ENCODE measurements around the gene JUN. TPM values are rescaled to one million over a fixed set of nuclear protein-coding genes. Genes with fewer than 3 reads are reported as not detected.

JUN gene
- total RNA-seq, 1 donor from 2014 or later = 515 TPM

DNA sequence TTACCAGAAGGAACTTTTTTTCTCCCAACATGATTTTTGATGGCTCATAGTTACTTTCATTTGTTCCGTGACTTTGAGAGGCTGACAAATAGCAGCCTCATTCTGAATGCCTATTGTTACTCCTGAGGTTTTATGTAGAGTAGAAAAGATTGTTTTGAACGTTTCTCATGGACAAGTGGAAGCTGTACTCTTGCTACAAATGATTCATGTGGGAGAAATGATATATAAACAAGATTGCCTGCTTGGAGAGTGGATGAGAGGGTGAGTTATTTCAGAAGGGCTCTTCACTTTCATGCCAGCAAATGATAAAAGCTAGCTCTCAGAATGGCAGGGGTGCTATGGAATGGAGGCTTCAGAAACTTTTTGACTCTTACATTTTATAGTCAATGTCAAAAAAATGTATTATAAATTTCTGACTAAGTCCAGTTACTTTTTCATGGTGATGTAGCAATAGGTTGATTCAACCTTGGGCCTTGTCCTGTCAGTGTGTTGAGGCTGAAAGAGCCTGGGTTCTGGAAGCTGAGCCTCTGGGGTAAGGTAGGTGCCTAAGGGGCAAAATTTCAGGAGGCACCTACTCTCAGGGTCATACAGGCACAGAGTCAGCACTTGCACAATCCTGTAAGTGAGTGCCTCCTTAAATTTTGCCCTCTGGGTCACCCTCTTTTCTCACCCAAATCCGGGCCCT lies 19.4 kb downstream of the JUN start:
- DNase-seq (ENCODE audit: low spot score) = no peak

DNA sequence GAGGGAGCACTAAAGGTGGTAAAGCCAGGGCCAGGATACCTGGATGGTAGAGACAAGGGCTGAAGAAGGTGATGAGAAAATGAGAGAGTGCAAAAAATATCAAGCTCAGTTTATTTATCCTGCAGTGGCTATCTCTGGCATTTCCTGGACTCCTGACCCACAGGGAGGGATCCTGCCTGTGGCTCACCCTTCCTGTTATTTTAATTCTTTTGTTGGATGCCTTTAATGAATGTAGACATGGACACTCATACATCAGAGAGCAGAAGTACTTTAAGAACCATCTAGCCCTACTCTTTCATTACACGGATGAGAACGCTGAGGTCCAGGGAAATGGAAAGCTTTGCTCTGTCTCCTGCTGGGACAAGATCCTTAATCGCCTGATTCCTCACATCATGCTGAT lies 20.6 kb downstream of the JUN start:
- DNase-seq (ENCODE audit: low spot score) = no peak

DNA sequence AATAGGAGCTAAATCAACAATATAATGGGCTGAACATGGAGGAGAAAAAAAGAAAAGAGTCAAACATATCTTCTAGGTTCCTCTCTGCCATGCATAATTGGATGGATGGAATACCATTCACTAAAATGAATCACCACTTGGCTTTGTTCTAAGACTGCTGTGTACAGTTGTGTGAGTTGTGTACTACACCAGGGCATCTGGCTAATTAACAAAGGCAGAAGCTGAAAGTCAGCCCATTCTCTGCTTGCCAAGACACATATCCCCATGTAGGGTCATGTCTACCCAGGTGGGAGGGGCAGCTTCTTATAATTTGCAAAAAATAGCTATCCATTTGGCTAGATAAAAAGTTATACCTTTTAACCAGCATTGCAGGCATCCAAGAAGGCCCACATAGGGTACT lies 21.0 kb downstream of the JUN start:
- no peak for DNase-seq (ENCODE audit: low spot score)

DNA sequence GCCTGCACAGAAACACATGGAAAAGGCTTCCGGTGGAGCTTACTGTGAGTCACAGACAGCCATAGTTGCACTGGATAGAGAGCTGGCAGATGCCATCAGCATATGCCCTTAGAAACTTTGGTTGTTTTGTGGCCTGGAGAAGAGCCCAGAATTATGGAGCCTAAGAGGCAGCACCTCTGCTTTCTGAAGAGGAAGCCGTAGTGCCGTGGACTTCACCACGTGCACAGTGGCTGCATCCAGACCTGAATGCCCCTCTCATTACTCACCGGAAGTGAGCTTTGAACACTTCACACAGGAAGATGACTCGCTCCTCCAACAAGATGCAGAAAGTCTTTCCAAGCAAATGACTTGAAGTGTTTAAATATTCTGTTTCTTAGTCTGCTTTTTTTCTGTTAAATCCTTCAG lies 28.4 kb downstream of the JUN start:
- peak; percentile 87 for DNase-seq (ENCODE audit: low spot score)

DNA sequence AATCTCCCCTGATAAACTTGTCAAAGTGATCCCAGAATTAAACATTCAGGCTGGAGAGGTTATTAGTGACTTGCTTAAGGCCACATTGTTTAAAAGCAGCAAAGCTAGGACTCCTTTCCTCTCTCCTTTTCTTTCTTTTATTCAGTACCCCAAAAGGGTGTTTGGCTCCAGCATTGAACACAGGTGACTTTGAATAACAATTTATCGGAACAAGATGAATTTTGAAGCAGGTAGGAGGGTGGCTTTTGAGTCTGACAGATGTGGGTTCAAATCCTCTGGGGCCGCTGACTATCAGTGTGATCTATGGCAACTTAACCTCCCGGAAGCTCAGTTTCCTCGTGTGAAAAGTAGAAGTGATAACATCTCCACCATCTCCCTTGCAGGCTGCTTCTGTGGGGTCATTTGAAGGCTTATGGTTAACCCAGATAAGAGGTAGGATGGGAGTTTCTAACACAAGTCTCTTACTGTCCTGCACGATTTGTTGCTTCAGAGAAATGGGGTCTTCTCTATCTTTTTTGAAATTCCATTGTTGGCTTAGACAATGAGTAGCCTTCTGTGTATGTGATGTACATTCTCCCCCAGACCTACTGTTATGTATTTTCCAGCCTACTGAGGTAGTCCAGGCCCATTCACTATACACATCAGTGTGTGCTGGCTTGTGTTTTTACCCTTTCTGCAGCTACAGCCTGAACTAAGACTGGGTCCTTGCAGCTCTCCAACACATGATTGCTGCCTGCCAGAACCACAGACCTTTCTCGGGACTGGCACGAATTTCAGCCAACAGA lies 29.0 kb downstream of the JUN start:
- no peak for DNase-seq (ENCODE audit: low spot score)

DNA sequence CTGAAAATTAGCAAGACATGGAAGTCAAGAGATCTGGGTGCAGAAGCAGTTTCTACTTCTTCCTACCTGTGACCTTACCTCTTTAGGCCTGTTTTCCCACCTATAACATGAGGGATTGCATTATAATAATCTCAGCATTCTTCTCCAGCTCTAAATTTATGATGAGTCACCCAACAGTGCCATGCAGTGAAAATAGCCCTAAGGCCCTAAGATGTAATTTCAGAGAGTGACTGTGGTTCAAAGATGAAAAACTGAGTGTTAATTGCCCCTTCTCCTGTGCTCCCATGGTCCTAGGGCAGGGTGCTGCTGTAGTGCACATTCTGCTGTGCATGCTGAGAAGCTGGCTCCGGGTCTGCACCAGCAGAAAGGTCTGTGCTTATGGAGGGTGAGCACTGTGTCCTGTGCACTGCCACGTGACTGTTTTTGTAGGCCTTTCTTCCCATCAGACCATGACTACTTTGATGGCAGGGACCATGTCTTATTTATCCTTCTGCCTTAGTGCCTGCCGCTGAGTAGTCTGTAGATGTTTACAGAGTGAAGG lies 29.7 kb downstream of the JUN start:
- DNase-seq (ENCODE audit: low spot score) = no peak

DNA sequence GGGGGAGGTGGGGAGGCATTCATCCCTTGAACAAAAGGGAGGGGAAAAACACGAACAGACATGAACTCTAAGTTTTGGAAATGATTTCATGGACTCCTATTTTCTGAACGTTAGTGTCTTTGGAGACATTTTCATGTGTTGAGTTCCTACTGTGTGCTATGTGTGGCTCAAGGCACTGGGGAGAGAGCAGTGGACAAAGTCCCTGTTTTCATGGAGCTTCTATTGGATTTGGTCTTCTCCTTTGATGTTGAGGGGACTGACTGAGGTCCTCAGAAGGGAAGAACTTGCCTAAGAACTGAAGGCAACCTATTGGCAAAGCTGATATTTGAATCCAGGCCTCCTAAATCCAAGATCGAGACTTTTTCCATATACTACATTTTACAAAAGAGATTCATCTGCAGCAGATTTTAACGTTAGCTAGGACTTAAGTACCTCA lies 30.4 kb downstream of the JUN start:
- no peak for DNase-seq (ENCODE audit: low spot score)

DNA sequence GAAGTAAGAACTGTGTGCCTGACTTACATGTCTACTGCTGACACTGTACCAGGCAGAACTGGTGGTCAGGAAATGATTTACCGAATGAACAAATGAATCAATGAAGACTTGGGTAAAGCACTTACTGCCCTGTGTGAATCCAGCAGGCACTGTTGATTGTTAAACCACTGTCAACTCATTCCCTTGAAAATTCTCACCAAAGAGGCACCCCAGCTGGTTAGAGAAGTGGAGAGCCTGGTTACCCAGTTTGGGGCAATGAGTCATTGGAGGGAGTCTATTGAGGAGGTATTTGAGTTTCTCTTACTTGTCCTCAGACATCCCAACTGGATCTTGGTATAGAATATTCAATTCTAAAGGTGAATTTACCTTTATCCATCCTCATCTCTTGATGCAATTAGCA lies 34.2 kb downstream of the JUN start:
- no peak for DNase-seq (ENCODE audit: low spot score)

DNA sequence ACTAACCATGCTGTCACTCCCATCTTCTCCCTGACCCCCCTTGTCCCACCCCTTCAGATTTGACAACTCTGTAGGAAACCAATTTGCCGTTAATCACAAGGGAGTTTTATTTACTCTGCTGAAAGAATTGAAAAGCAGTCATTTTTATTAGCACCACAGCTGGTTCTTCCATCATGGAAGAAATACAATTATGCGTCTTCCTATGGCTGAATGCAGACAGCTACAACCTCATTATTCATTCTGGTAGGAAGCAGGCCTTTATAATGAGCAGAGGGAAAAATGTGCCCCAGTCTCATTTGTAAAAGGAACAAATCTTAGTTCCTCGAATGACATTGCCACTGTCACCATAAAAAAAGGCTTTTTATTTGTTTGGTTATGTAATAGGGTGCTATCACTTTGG lies 35.2 kb downstream of the JUN start:
- no peak for DNase-seq (ENCODE audit: low spot score)

DNA sequence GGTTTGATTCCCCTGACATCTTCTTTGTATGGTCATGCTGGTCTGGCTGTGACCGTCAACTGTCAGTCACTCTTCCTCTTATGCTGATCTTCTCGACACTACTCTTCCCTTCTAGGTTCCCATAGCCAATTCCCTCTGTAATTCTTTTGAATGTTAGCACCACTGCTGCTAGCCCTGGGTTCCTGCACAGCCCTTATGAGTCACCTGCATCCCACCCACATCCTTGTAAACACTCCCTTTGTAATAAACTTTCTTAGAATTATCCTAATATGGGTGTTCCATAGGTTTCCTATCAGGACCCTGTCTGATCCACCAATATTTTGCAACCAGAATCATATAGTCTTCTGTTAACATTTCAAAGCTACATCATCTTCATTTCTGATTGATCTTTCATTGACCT lies 37.1 kb downstream of the JUN start:
- DNase-seq (ENCODE audit: low spot score) = no peak

DNA sequence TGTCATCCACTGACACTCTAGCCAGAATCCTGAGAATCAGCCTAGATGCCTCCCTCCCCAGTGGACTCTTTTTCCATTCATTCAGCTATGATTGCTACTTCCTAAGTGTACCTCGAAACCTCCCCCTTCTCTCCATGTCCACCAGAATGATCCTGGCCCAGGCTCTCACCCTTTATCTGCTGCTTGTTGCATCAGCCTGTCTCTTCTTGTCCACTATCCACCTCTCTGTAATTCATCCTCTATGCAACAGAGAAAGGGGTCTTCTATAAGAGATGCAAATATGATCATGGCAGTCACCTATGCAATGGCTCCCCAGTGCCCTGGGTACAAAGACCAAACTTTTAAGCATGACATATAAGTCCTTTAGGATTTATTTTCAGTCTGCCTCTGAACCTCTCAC lies 37.7 kb downstream of the JUN start:
- no peak for DNase-seq (ENCODE audit: low spot score)

DNA sequence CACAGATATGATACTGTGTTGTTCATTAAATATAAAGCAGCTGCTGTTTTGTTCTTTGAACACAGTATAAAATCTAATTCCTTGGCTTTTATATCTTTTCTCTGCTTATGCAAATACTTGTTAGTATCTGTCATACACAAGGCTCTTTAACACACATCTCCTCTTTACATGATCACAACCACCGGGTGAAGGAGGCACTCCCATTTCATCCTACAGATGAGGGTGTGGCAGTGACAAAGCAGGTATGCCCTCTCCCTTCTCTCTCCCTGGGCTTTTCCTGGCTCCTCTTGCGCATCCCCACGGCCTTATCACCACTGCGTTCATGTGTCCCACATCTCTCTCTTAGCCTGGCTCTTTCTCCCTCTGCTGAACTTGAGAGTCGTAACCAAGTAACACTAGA lies 38.2 kb downstream of the JUN start:
- DNase-seq (ENCODE audit: low spot score) = peak; percentile 26

DNA sequence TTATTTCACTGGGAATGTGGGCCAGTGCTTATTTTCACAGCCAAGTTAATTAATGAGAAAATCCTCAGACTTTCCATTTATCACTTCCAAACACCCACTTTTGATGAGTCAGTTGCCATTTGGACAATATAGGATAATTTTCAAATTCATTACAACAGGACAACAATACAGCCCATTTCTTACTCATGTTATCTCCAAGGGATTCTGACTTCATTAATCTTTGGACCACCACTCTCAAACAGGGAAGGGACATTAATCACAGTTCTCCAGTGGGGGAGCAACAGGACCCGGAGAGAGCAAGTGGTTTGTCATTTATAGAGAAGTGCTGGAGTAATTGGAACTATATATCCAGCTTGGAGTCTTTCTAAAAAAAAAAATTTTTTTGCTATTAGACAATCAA lies 38.7 kb downstream of the JUN start:
- DNase-seq (ENCODE audit: low spot score) = no peak

DNA sequence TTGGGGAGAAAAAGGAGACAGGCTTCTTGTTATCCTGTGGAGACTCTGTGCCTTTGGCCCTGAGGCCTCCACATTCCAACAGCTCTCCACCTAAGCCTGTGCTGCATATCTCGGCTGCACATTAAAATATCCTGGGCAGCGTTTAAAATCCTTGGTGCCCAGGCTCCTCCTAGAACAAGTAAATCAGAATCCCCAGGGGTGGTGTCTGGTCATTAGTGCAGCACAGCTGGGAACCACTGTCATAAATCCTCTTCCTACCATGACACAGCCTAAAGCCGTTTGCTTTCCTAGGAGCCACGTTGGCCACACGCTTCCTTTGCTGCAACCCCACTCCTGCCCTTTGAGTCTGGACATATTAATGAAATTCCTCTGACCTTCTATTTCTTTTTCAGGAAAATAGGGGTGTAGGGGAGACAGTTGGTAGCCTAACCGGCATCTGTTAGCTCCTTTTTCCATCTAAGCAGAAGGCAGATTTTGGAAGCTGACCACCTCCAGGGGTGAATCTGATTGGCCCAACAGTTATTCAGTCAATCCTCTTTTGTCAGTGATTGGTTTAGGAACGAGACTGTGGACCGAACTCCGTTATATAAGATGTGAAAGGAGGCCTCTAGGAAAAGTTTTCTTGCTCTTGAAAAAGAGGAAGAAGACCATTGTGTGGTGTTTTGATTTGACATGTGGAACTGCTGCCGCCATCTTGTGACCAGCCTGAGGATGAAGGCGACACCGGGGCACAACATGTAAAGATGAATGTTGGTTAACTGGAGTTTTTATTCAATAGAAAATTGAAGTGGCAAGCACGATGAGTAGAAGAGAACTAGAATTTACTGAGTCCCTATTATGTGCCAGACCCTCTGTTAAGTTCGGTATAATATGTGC lies 41.9 kb downstream of the JUN start:
- DNase-seq (ENCODE audit: low spot score) = peak; percentile 73

DNA sequence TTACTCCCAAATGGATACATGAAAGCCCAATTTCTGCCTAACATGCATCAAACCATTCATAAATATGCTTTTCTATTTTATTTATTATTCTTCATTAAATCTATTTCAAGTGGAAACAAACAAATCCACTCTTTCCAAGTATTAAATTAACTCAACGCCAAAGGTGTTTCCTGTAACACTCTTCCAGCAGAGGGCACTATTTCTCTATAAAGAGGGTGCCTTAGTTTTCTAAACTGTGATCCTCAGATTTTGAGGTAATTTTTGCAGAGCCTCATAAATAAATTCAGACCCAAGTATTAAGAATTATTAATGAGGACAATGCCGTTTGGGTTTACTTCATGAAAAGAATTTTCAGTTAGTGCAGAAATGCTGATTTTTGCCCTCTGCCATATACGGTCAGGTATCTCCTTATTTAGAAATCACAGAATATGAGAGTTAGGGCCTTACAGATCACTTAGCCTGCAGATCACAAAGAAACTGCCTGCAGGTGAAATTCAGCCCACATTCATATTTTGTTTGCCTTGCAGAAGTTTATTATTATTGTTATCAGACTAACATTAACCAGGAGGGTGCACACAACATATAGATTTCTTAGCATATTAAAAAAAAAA lies 43.9 kb downstream of the JUN start:
- DNase-seq (ENCODE audit: low spot score) = peak; percentile 80

DNA sequence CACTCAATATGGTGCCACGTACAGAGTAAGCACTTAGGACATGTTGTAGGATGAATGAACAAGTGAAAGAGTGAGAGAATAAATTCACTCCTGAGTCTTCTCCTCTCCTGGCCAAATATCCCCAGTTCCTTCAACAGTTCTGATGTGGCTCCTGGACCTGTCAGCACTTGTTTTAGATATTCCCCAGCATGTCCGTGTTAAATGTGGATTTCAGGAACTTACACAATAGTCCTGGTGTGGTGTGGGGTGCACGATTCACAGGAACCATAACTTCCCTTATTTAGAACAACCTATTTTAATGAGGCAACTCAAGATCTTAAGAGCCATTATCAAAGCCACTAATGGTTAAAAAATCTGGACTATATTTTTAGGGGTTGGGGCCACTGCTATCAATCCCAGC lies 45.0 kb downstream of the JUN start:
- no peak for DNase-seq (ENCODE audit: low spot score)

DNA sequence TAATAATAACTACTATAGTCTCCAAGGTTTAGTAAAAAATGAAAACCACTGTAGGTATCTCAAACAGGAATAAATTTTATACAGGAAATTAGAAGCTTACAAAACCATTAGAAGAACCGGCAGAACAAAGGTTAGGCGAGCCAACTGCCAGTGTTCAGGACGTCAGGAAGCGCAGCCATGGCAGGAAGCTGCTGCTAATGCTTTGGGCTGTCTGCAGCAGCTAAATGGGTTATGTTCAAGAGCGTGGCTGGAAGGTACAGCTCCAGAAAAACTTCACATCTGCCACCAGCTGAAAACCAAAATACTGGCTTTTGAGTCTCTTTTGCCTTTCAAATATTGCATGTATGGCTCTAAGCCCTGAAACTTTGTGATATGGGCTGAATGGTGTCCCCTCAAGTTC lies 48.3 kb downstream of the JUN start:
- no peak for DNase-seq (ENCODE audit: low spot score)

DNA sequence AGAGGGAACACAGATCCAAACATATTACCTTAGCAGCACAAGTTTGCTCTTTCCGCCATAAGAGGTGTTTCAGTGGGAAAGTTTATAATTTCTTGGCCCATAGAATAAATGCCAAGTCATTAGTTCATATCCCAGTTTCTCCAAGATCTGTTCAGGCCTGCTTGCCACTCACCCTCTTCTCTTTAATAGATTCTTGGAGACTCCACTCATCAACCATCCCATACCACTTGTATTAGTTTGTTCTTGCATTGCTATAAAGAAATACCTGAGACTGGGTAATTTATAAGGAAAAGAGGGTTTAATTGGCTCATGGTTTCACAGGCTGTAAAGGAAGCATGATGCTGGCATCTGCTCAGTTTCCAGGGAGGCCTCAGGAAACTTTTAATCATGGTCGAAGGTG lies 49.2 kb downstream of the JUN start:
- no peak for DNase-seq (ENCODE audit: low spot score)

DNA sequence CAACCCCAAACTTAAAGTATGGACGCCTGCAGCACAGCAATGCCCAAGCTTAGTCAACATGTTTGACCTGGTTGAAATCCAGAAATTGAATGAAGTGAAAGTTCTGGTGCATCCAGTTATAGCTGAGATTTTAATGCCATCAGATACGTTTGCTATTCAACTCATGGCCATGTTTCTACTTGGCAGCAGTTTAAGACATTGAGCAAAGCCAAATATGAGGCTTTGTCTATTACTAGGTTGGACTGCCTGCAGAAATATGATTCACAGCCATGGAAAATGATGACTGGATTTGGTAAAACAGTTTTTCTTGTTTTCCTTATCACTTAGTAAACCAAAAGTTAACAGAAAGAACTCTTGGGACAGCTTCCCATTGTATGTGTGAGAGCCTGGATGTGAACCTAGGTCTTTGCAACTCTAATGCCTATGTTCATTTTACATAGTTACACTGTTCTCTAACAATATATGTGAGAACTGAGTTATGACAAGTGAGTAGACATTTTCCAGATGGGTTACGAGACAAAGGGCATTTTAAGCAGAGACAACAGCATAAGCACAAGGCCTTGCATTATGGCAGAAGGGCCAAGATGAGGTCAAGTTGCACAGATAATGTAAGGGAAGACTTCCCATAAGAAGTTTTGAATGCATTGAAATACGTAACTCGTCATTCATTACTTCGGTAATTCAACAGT lies 51.6 kb downstream of the JUN start:
- peak; percentile 27 for DNase-seq (ENCODE audit: low spot score)
